ENCODE data around the gene PASK. TPM values are rescaled to one million over a fixed set of nuclear protein-coding genes. Genes with fewer than 3 reads are reported as not detected.

Gene PASK
- polyA plus RNA-seq, 1 donor (not counting 4 experiments of a cell fraction or from before 2014, with no cell fraction given) = 4.3 TPM

DNA sequence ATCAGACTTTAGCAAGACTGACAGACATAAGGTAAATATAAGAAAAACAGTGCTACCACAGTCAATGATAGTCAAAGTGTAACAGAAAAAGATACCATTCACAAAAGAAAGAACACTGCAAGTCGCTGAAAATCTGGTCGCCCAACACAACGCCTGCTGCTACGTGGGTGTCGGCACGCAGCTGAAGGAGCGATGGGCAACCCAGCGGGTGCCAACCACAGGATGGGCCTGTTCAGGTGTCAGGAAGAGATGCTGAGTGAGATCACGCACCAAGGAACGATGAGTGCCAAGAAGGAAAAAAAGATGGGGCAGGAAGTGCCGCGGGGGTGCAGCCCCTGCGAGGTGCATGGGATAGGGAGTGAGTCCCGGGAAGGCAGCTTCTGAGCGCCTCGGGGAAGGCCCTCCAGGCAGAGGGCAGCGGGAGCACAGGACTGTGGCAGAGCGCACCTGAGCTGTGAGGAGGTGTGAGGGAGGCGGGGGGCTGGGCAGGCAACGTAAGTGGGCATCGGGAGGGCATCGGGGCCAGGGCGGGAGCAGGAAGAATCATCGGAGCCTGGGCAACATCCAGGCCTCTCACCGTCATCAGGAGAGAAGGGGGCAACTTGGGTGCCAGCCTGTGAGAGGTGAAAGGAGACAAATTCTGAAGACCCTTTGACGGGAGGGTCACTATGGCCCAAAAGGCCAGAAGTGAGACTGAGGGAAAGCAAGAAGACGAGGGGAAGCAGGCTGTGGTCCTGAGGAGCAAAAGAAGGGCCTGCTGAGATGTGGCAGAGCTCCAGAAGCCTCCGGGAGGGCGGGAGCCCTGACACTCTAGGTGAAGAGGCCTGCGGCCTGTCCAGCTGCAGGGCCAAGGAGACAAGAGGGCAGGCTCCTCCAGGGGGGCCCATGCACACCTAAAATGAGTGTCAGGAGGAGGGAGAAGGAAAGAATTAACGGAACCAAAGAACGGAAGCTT lies 32.4 kb downstream of the PASK start:
- no peaks in the 10 kb centered on the region for H4K20me1 ChIP-seq (ENCODE audit: control insufficient read depth, extremely low read depth, insufficient read depth, low read length)
- peaks cover 0 to 7% of the 10 kb centered on the region in 2 experiments for H3K36me3 ChIP-seq (ENCODE audit: control insufficient read depth in 2 of 2, extremely low read depth in 1 of 2, insufficient read depth in 2 of 2, low read length in 2 of 2)
- H3K79me2 ChIP-seq (ENCODE audit: control insufficient read depth, insufficient read depth, low read length) = no peaks in the 10 kb centered on the region
- DNase-seq (ENCODE audit: low read depth, low spot score) (no peak), FAIRE-seq (no peak)
- TF ChIP-seq EZH2 (IDR thresholded peaks at IDR 0.05; ENCODE audit: low read length) = no peak
- TF ChIP-seq, protein P1, sequence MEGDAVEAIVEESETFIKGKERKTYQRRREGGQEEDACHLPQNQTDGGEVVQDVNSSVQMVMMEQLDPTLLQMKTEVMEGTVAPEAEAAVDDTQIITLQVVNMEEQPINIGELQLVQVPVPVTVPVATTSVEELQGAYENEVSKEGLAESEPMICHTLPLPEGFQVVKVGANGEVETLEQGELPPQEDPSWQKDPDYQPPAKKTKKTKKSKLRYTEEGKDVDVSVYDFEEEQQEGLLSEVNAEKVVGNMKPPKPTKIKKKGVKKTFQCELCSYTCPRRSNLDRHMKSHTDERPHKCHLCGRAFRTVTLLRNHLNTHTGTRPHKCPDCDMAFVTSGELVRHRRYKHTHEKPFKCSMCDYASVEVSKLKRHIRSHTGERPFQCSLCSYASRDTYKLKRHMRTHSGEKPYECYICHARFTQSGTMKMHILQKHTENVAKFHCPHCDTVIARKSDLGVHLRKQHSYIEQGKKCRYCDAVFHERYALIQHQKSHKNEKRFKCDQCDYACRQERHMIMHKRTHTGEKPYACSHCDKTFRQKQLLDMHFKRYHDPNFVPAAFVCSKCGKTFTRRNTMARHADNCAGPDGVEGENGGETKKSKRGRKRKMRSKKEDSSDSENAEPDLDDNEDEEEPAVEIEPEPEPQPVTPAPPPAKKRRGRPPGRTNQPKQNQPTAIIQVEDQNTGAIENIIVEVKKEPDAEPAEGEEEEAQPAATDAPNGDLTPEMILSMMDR (optimal IDR thresholded peaks at IDR 0.05 in 1 of 3, IDR thresholded peaks at IDR 0.05 in 1 of 3, conservative IDR thresholded peaks at IDR 0.05 in 1 of 3; ENCODE audit: extremely low read depth in 1 of 3, insufficient read depth in 2 of 3, low read length in 3 of 3) = no peak
- no peak overlapping the region for H2AFZ ChIP-seq (ENCODE audit: control insufficient read depth, low read length)
- no peaks in the 10 kb centered on the region for H3K27me3 ChIP-seq (ENCODE audit: control insufficient read depth, extremely low read depth, insufficient read depth, low read length)
- H3K9me1 ChIP-seq (ENCODE audit: control insufficient read depth, extremely low read depth, insufficient read depth, low read length) = no peaks in the 10 kb centered on the region
- no peak overlapping the region for H3K9ac ChIP-seq (ENCODE audit: control insufficient read depth, extremely low read depth, insufficient read depth, low read length)
- no peak overlapping the region for H3K27ac ChIP-seq (ENCODE audit: control insufficient read depth, insufficient read depth, low read length)
- H3K4me2 ChIP-seq (ENCODE audit: control insufficient read depth, extremely low read depth, insufficient read depth, low read depth, low read length) = no peak overlapping the region
- dilution Hi-C loops (cut with MboI; ENCODE audit: extremely low pct_ligation_motif_present, low sequenced_read_pairs) = no loop called here
- no peaks in the 10 kb centered on the region for H3K9me3 ChIP-seq (ENCODE audit: control insufficient read depth, low read depth, low read length)
- H3K4me1 ChIP-seq (ENCODE audit: control insufficient read depth, extremely low read depth, insufficient read depth, low read length) = no peaks in the 10 kb centered on the region
- H3K4me3 ChIP-seq (ENCODE audit: control insufficient read depth in 2 of 3, extremely low read depth in 1 of 3, insufficient read depth in 2 of 3, low read depth in 1 of 3, low read length in 3 of 3) = no peak overlapping the region

DNA sequence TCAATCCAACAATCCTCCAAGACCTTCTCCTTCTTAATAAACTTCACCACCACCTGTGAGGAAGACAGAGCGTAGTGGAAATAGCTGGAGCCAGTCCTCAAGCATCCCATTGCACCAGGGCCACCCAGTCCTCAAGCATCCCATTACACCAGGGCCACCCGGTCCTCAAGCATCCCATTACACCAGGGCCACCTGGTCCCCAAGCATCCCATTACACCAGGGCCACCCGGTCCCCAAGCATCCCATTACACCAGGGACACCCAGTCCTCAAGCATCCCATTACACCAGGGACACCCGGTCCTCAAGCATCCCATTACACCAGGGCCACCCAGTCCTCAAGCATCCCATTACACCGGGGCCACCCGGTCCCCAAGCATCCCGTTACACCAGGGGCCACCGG lies 33.9 kb downstream of the PASK start:
- Histone ChIP-seq H3K4me2 (ENCODE audit: control insufficient read depth, extremely low read depth, insufficient read depth, low read depth, low read length) (no peak overlapping the region), H3K79me2 (ENCODE audit: control insufficient read depth, insufficient read depth, low read length) (no peaks in the 10 kb centered on the region), H3K9me1 (ENCODE audit: control insufficient read depth, extremely low read depth, insufficient read depth, low read length) (no peaks in the 10 kb centered on the region), H3K4me1 (ENCODE audit: control insufficient read depth, extremely low read depth, insufficient read depth, low read length) (no peaks in the 10 kb centered on the region), H2AFZ (ENCODE audit: control insufficient read depth, low read length) (no peak overlapping the region), H4K20me1 (ENCODE audit: control insufficient read depth, extremely low read depth, insufficient read depth, low read length) (no peaks in the 10 kb centered on the region), H3K27ac (ENCODE audit: control insufficient read depth, insufficient read depth, low read length) (no peak overlapping the region), H3K9me3 (ENCODE audit: control insufficient read depth, low read depth, low read length) (no peaks in the 10 kb centered on the region), H3K27me3 (ENCODE audit: control insufficient read depth, extremely low read depth, insufficient read depth, low read length) (no peaks in the 10 kb centered on the region), H3K4me3 (ENCODE audit: control insufficient read depth in 2 of 3, extremely low read depth in 1 of 3, insufficient read depth in 2 of 3, low read depth in 1 of 3, low read length in 3 of 3) (no peak overlapping the region), H3K9ac (ENCODE audit: control insufficient read depth, extremely low read depth, insufficient read depth, low read length) (no peak overlapping the region), H3K36me3 (ENCODE audit: control insufficient read depth in 2 of 2, extremely low read depth in 1 of 2, insufficient read depth in 2 of 2, low read length in 2 of 2) (peaks cover 0 to 3% of the 10 kb centered on the region in 2 experiments)
- dilution Hi-C loops (cut with MboI; ENCODE audit: extremely low pct_ligation_motif_present, low sequenced_read_pairs) = no loop called here
- TF ChIP-seq, protein P1 (optimal IDR thresholded peaks at IDR 0.05 in 1 of 3, IDR thresholded peaks at IDR 0.05 in 1 of 3, conservative IDR thresholded peaks at IDR 0.05 in 1 of 3; ENCODE audit: extremely low read depth in 1 of 3, insufficient read depth in 2 of 3, low read length in 3 of 3) = no peak
- no peak for TF ChIP-seq EZH2 (IDR thresholded peaks at IDR 0.05; ENCODE audit: low read length)
- FAIRE-seq (no peak), DNase-seq (ENCODE audit: low read depth, low spot score) (no peak)
